C4-2B (cell line): ENCODE measurements around the gene EGFLAM.

Source experiments
- CTCF ChIP-seq: fragments of 450-650 bp; conservative IDR thresholded peaks from 2 replicates; pipeline ENCODE4 v1.5.1; 2017; ENCODE audit warnings: mild to moderate bottlenecking
- ZFX ChIP-seq: fragments of 450-650 bp; IDR thresholded peaks from 2 replicates; pipeline ENCODE4 v1.6.1; 2017

- TF ChIP-seq CTCF: no peak
- no peak for TF ChIP-seq ZFX
These were observed 219.8 kb downstream of the EGFLAM start for GRCh38 chr5:38478166-38478565.
